Endothelial cell of umbilical vein (primary cell): ENCODE results near the gene CD248. TPM values are rescaled to one million over a fixed set of nuclear protein-coding genes. Genes with fewer than 3 reads are reported as not detected.

Experiments used
- BruUV-seq: library from RNA; stranded (reverse); fragments of 400-500 nt; replicated peaks from 2 replicates; lab custom pipeline; 2021; lab: Mats Ljungman, UMichigan
- CTCF ChIA-PET: fragments of 300-600, 350-600 bp; sonication (Branson Sonifier 250); formaldehyde crosslinking; loops from one replicate; lab custom pipeline; 2021; ENCODE audit warnings: antibody characterized with exemption, inconsistent platforms; lab: Charles Lee
- POLR2A ChIA-PET: fragments of 300-600, 350-600 bp; sonication (Branson Sonifier 250); formaldehyde crosslinking; loops from one replicate; lab custom pipeline; 2021; ENCODE audit warnings: antibody characterized with exemption, inconsistent platforms; lab: Charles Lee
- DNase-seq: peaks from one replicate; pipeline ENCODE4 v3.0.0-alpha.2; 2011; ENCODE audit warnings: low read depth, low spot score
- FAIRE-seq: peaks from 2 replicates; lab custom pipeline; 2011; peaks lifted over from hg19 to GRCh38; lab: Jason Lieb, UNC
- H2AFZ ChIP-seq: 2 replicates; pipeline ENCODE4 v1.6.0; 2012; ENCODE audit warnings: low read depth, low read length, control low read depth, inconsistent platforms
- H3K27ac ChIP-seq: 2 replicates; pipeline ENCODE4 v1.5.1; 2011; ENCODE audit warnings: low read depth, mild to moderate bottlenecking, control low read depth, low read length, moderate library complexity; ENCODE audit not compliant: insufficient read depth
- H3K27me3 ChIP-seq, 2 experiments: 2 replicates each; pipeline versions ENCODE4 v1.6.0 to v1.6.1; 2011; ENCODE audit warnings: low read length in 2 of 2, mixed read lengths in 1 of 2; ENCODE audit not compliant: control insufficient read depth in 2 of 2, insufficient read depth in 2 of 2
- H3K36me3 ChIP-seq, 2 experiments: 2 replicates in 1 of 2; 3 replicates in 1 of 2; pipeline ENCODE4 v1.5.1; 2011; ENCODE audit warnings: low read length in 2 of 2, mild to moderate bottlenecking in 1 of 2, moderate library complexity in 1 of 2; ENCODE audit not compliant: control insufficient read depth in 2 of 2, insufficient read depth in 2 of 2; ENCODE audit errors: extremely low read depth in 1 of 2
- H3K4me1 ChIP-seq: 3 replicates; pipeline ENCODE4 v1.5.1; 2011; ENCODE audit warnings: mild to moderate bottlenecking, low read length; ENCODE audit not compliant: control insufficient read depth, insufficient read depth; ENCODE audit errors: extremely low read depth
- H3K4me2 ChIP-seq: 2 replicates; pipeline ENCODE4 v1.6.1; 2011; ENCODE audit warnings: low read length, control low read depth, mixed read lengths; ENCODE audit not compliant: insufficient read depth
- H3K4me3 ChIP-seq, 3 experiments: fragments of 200-600 bp in 1 of 3; sonication (generic), shearing (Covaris generic) in 1 of 3; replicated peaks in 1 of 3; 2 replicates each; pipeline ENCODE4 v1.5.1; 2011 to 2016; ENCODE audit warnings: control low read depth in 3 of 3, low read length in 3 of 3, mild to moderate bottlenecking in 2 of 3, inconsistent platforms in 1 of 3, low read depth in 1 of 3, moderate library complexity in 1 of 3; ENCODE audit not compliant: insufficient read depth in 1 of 3
- H3K79me2 ChIP-seq: 2 replicates; pipeline ENCODE4 v1.6.0; 2012; ENCODE audit warnings: low read length, inconsistent platforms; ENCODE audit not compliant: control insufficient read depth, insufficient read depth
- H3K9ac ChIP-seq: replicated peaks from 2 replicates; pipeline ENCODE3; 2011; ENCODE audit warnings: low read length, control low read depth; ENCODE audit not compliant: insufficient read depth; ENCODE audit errors: extremely low read depth
- H3K9me1 ChIP-seq: replicated peaks from 3 replicates; pipeline ENCODE4 v1.6.0; 2011; ENCODE audit warnings: mild to moderate bottlenecking, low read length; ENCODE audit not compliant: control insufficient read depth, insufficient read depth; ENCODE audit errors: extremely low read depth
- H3K9me3 ChIP-seq: replicated peaks from 2 replicates; pipeline ENCODE4 v1.5.1; 2012; ENCODE audit warnings: low read length, inconsistent platforms; ENCODE audit not compliant: control insufficient read depth, insufficient read depth
- H4K20me1 ChIP-seq: replicated peaks from 2 replicates; pipeline ENCODE3; 2011; ENCODE audit warnings: mild to moderate bottlenecking, low read length; ENCODE audit not compliant: control insufficient read depth, insufficient read depth; ENCODE audit errors: extremely low read depth
- CTCF ChIP-seq, 2 donors: IDR thresholded peaks; 1 replicate in 1 of 2; 2 replicates in 1 of 2; pipeline ENCODE4 v1.5.1; 2011; ENCODE audit warnings: low read length in 2 of 2, mild to moderate bottlenecking in 2 of 2, moderate library complexity in 2 of 2, control low read depth in 1 of 2, inconsistent platforms in 1 of 2, low read depth in 1 of 2; ENCODE audit not compliant: insufficient read depth in 1 of 2; ENCODE audit errors: extremely low read depth in 1 of 2
- EZH2 ChIP-seq: IDR thresholded peaks from 2 replicates; pipeline ENCODE4 v1.6.1; 2012; ENCODE audit warnings: borderline replicate concordance, low read depth, mild to moderate bottlenecking, moderate library complexity, low read length, inconsistent platforms; ENCODE audit not compliant: severe bottlenecking
- FOS ChIP-seq: IDR thresholded peaks from 2 replicates; pipeline ENCODE4 v1.6.1; 2011; ENCODE audit warnings: mild to moderate bottlenecking, low read length, moderate library complexity, borderline replicate concordance; ENCODE audit not compliant: insufficient read depth
- GATA2 ChIP-seq: IDR thresholded peaks from 2 replicates; pipeline ENCODE4 v1.7.0; 2011; ENCODE audit warnings: low read depth, mild to moderate bottlenecking, moderate library complexity, mixed read lengths, low read length; ENCODE audit not compliant: insufficient read length, insufficient read depth
- JUN ChIP-seq: IDR thresholded peaks from 2 replicates; pipeline ENCODE4 v1.6.1; 2011; ENCODE audit warnings: borderline replicate concordance, low read depth; ENCODE audit not compliant: insufficient read length, insufficient read depth
- MYC ChIP-seq: IDR thresholded peaks from one replicate; pipeline ENCODE4 v1.6.1; 2011; ENCODE audit warnings: mild to moderate bottlenecking, low read depth, low read length
- POLR2A ChIP-seq: IDR thresholded peaks from 2 replicates; pipeline ENCODE4 v1.6.1; 2012; ENCODE audit warnings: low read depth, mild to moderate bottlenecking, control low read depth, low read length
- POLR2AphosphoS5 ChIP-seq: IDR thresholded peaks from 2 replicates; pipeline ENCODE4 v1.6.1; 2012; ENCODE audit warnings: low read depth, mild to moderate bottlenecking, control low read depth, low read length, moderate library complexity; ENCODE audit not compliant: insufficient read depth
- dilution Hi-C: fragments of 300-500 bp; cut with MboI; formaldehyde crosslinking; loops from one replicate; pipeline ENCODE4 v1.15.0; 2019; ENCODE audit warnings: low sequenced_read_pairs; ENCODE audit not compliant: extremely low pct_ligation_motif_present
- intact Hi-C: fragments of 100-400 bp; cut with micrococcal nuclease; formaldehyde crosslinking; loops from one replicate; pipeline ENCODE4 v1.10.0; 2022
- polyA plus RNA-seq, 4 experiments: library from polyadenylated mRNA; depleted of rRNA in 3 of 4; stranded (reverse) in 3 of 4; unstranded in 1 of 4; fragments of >200 nt; gene quantifications; 2 replicates each; pipeline versions ENCODE4 v1.2.1 to v1.2.3, GENCODE V29; 2011 to 2012; ENCODE audit warnings: missing spikeins in 1 of 4
- total RNA-seq: library from RNA; stranded (reverse); gene quantifications from 2 replicates; pipeline ENCODE4 v1.2.3, GENCODE V29; 2021

Gene CD248
- total and polyA plus RNA-seq, 2 donors (not counting 3 experiments of a cell fraction or from before 2014, with no cell fraction given) = 0.10 TPM; not detected in 1

- peak; percentile 47 for FAIRE-seq
- ChIA-PET CTCF (interaction anchor here (0.7 to 6.2 kb wide), 3 partner anchors 15 to 379 kb away, joined by 3 to 53 read pairs (median 3); partner anchors contain the start of gene FIBP), POLR2A (interaction anchor here (1.6 kb wide), 2 partner anchors 9 to 22 kb away, joined by 5 to 12 read pairs; partner anchors contain the start of gene YIF1A)
- no peaks in the 10 kb centered on the region for H3K9me3 ChIP-seq
- BruUV-seq = no TSS peak
- no peak overlapping the region for H3K27ac ChIP-seq
- peaks cover under 1 to 28% of the 10 kb centered on the region in 2 experiments for H3K36me3 ChIP-seq
- no peak for TF ChIP-seq GATA2
- TF ChIP-seq POLR2AphosphoS5 = no peak
- TF ChIP-seq EZH2 = no peak
- no peak for TF ChIP-seq MYC
- TF ChIP-seq FOS = no peak
- TF ChIP-seq POLR2A = no peak
- TF ChIP-seq JUN = no peak
- TF ChIP-seq CTCF (IDR thresholded peaks at IDR 0.05; ENCODE audit: extremely low read depth in 1 of 2, insufficient read depth in 1 of 2, low read depth in 1 of 2, low read length in 2 of 2) = no peak
- peak overlapping the region; percentile 56 for H2AFZ ChIP-seq
- H4K20me1 ChIP-seq = no peaks in the 10 kb centered on the region
- H3K9me1 ChIP-seq = no peaks in the 10 kb centered on the region
- dilution Hi-C loops (no loop called here), intact Hi-C loops (loop anchor here (1.0 kb wide), 1 partner anchor 22 kb away; the partner anchor contains the start of gene YIF1A)
- H3K4me1 ChIP-seq = peaks cover 12% of the 10 kb centered on the region
- H3K4me3 ChIP-seq = peak overlapping the region in 2 of 3 experiments; percentile 37 to 46
- H3K9ac ChIP-seq = peak overlapping the region; percentile 22
- H3K27me3 ChIP-seq = no peaks in the 10 kb centered on the region
- DNase-seq = no peak
- peak overlapping the region; percentile 70 for H3K4me2 ChIP-seq
- peaks cover 28% of the 10 kb centered on the region for H3K79me2 ChIP-seq
Observed at GRCh38 chr11:66267039-66267378, 49.8 kb downstream of the CD248 start.
